ENCODE data around the gene MGAT4C.
"Not testable (repeated sequence)": the region's sequence is repeated elsewhere in the genome, so short reads cannot be mapped to it uniquely, and the experiment has no call there.

The MGAT4C gene

GRCh38 chr12:86118161-86118560 lies 138.0 kb downstream of the MGAT4C start:
- H3K4me3 ChIP-seq (ENCODE audit: low read length): no peak overlapping the region
- DNase-seq (ENCODE audit: low read depth): no peak
- TF ChIP-seq CTCF (conservative IDR thresholded peaks at IDR 0.05; ENCODE audit: low read depth, low read length): no peak

GRCh38 chr12:86117711-86118110 lies 138.5 kb downstream of the MGAT4C start:
- TF ChIP-seq CTCF (conservative IDR thresholded peaks at IDR 0.05; ENCODE audit: low read depth, low read length): no peak
- DNase-seq (ENCODE audit: low read depth): no peak
- H3K4me3 ChIP-seq (ENCODE audit: low read length): no peak overlapping the region

- no peak overlapping the region for H3K4me3 ChIP-seq (ENCODE audit: low read length)
- TF ChIP-seq CTCF (conservative IDR thresholded peaks at IDR 0.05; ENCODE audit: low read depth, low read length): no peak
- no peak for DNase-seq (ENCODE audit: low read depth)
Measured at GRCh38 chr12:86104087-86104486, 152.1 kb downstream of the MGAT4C start.

- no peak for TF ChIP-seq CTCF (conservative IDR thresholded peaks at IDR 0.05; ENCODE audit: low read depth, low read length)
- no peak for DNase-seq (ENCODE audit: low read depth)
- no peak overlapping the region for H3K4me3 ChIP-seq (ENCODE audit: low read length)
Measured at GRCh38 chr12:86097161-86097560, 159.0 kb downstream of the MGAT4C start.

- no peak for DNase-seq (ENCODE audit: low read depth)
- H3K4me3 ChIP-seq (ENCODE audit: low read length): no peak overlapping the region
- no peak for TF ChIP-seq CTCF (conservative IDR thresholded peaks at IDR 0.05; ENCODE audit: low read depth, low read length)
Measured at GRCh38 chr12:86091681-86092080, 164.5 kb downstream of the MGAT4C start.

GRCh38 chr12:86081843-86082242 lies 174.3 kb downstream of the MGAT4C start:
- no peak for DNase-seq (ENCODE audit: low read depth)
- TF ChIP-seq CTCF (conservative IDR thresholded peaks at IDR 0.05; ENCODE audit: low read depth, low read length): no peak
- H3K4me3 ChIP-seq (ENCODE audit: low read length): no peak overlapping the region

GRCh38 chr12:86059052-86059451 lies 197.1 kb downstream of the MGAT4C start:
- DNase-seq (ENCODE audit: low read depth); H3K4me3 ChIP-seq (ENCODE audit: low read length): not testable (repeated sequence)
